ENCODE data around the gene TBC1D21. TPM values are rescaled to one million over a fixed set of nuclear protein-coding genes. Genes with fewer than 3 reads are reported as not detected.

TBC1D21 gene
- total RNA-seq, 1 donor from 2014 or later: not detected

DNA sequence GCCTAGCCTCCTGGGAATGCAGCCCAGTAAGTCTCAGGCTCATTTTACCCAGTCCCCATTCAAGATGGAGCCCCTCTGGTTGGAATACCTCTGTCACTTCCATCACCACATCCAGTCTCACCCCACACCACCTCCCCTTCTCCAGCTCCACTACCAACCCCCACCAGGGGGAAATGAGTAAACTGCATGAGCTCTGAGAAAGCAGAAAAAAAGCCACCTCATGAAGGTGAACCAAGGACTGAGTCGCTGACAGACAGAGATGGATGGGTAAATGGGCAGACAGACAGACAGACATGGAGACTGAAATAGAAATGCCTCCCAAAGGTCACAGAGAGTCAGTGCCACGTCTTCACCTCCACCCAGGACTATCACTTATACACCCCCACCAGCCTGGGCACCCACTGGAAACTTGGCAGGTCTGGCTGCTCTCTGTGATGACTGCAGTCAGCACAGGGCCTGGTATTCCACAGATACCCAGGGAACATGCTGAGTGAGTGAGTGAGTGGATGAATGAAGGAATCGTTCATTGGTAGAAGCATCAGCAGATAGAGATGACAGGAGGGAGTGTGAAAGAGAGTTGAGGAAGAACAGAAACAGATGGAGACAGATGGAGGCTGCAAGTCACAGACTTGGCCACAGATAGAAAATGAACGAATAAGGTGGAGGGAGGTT is 48.0 kb downstream of the TBC1D21 start:
- no peak for DNase-seq (ENCODE audit: low spot score)
- H3K4me3 Mint-ChIP-seq (ENCODE audit: unreplicated experiment): peak overlapping the region; percentile 70
- no peak overlapping the region for H3K27ac Mint-ChIP-seq (ENCODE audit: unreplicated experiment)
- H3K36me3 Mint-ChIP-seq (ENCODE audit: low read depth, unreplicated experiment): peaks cover 29% of the 10 kb centered on the region
- TF ChIP-seq, protein P1, sequence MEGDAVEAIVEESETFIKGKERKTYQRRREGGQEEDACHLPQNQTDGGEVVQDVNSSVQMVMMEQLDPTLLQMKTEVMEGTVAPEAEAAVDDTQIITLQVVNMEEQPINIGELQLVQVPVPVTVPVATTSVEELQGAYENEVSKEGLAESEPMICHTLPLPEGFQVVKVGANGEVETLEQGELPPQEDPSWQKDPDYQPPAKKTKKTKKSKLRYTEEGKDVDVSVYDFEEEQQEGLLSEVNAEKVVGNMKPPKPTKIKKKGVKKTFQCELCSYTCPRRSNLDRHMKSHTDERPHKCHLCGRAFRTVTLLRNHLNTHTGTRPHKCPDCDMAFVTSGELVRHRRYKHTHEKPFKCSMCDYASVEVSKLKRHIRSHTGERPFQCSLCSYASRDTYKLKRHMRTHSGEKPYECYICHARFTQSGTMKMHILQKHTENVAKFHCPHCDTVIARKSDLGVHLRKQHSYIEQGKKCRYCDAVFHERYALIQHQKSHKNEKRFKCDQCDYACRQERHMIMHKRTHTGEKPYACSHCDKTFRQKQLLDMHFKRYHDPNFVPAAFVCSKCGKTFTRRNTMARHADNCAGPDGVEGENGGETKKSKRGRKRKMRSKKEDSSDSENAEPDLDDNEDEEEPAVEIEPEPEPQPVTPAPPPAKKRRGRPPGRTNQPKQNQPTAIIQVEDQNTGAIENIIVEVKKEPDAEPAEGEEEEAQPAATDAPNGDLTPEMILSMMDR (IDR thresholded peaks at IDR 0.05; ENCODE audit: unreplicated experiment): no peak
- H3K9me3 Mint-ChIP-seq (ENCODE audit: unreplicated experiment): no peaks in the 10 kb centered on the region
- peaks cover 62% of the 10 kb centered on the region for H3K4me1 Mint-ChIP-seq (ENCODE audit: unreplicated experiment)
- H3K27me3 Mint-ChIP-seq (ENCODE audit: unreplicated experiment): peaks cover 4% of the 10 kb centered on the region

DNA sequence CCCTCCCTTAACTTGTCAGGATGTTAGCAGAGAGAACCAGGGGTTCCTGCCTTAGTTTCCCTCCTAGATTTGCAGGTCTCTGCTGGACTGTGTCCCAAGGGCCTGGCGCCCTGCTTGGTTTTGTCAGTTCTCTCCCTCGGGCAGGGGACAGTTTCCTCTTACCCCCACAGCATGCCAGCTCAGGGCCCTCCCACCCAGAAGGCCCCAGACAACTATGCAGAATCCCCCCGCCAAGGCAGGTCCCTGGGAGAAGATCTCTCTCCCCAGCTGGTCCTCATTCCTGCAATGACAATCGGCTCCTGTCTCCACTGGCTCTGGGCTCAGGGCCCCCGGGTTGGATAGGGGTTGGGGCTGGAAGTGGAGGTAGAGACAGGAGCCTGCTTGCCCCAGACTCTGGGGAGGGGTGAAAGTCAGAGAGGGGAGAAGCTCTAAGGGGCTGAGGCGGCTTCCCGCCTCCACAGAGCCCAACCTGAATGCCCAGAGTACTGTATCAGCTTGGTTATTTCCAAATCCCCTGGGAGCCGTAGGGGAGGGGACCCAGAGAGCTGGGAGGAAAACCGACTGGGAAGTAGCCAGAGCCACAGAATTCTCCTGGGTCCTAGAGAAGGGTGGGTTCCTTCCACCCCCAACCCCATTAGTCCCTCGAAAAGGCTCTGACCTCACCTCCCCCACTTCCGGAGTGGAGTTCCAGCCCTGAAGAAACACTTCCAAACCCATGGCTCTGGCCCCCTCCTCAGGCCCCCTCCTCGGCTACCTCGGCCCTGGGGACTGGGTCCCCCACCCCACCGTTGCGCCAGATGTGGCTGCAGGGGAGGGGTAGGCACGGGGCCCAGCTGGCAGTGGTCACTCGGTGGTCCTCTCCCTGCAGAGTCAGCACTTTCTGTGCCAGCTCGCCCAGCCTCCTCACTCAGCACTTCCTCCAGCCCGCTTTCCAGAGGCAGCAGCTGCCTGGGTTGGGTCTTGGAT is 49.1 kb downstream of the TBC1D21 start:
- H3K27me3 Mint-ChIP-seq (ENCODE audit: unreplicated experiment): peaks cover 4% of the 10 kb centered on the region
- peak overlapping the region; percentile 31 for H3K4me3 Mint-ChIP-seq (ENCODE audit: unreplicated experiment)
- H3K9me3 Mint-ChIP-seq (ENCODE audit: unreplicated experiment): no peaks in the 10 kb centered on the region
- TF ChIP-seq, protein P1 (IDR thresholded peaks at IDR 0.05; ENCODE audit: unreplicated experiment): no peak
- peak overlapping the region; percentile 75 for H3K27ac Mint-ChIP-seq (ENCODE audit: unreplicated experiment)
- peaks cover 23% of the 10 kb centered on the region for H3K36me3 Mint-ChIP-seq (ENCODE audit: low read depth, unreplicated experiment)
- no peak for DNase-seq (ENCODE audit: low spot score)
- H3K4me1 Mint-ChIP-seq (ENCODE audit: unreplicated experiment): peaks cover 62% of the 10 kb centered on the region

DNA sequence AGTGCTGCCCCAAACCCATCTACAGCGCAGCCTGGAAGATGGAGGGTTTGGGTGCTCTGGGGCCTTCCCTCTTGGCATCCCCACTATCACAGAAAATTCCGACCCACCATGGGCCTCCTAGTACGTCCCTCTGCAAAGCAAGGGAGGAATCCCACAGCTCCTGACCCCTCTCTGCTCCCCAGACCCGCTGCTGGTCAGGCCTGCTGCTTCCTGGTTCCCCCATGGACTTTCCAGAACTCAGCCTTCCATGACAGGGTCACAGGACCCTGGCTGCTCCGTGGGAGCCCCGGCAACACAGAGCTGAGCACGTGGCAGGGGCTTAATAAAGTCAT is 49.8 kb downstream of the TBC1D21 start:
- peaks cover 4% of the 10 kb centered on the region for H3K27me3 Mint-ChIP-seq (ENCODE audit: unreplicated experiment)
- peak overlapping the region; percentile 75 for H3K27ac Mint-ChIP-seq (ENCODE audit: unreplicated experiment)
- peaks cover 62% of the 10 kb centered on the region for H3K4me1 Mint-ChIP-seq (ENCODE audit: unreplicated experiment)
- peaks cover 17% of the 10 kb centered on the region for H3K36me3 Mint-ChIP-seq (ENCODE audit: low read depth, unreplicated experiment)
- TF ChIP-seq, protein P1 (IDR thresholded peaks at IDR 0.05; ENCODE audit: unreplicated experiment): no peak
- DNase-seq (ENCODE audit: low spot score): no peak
- H3K4me3 Mint-ChIP-seq (ENCODE audit: unreplicated experiment): peak overlapping the region; percentile 73
- no peaks in the 10 kb centered on the region for H3K9me3 Mint-ChIP-seq (ENCODE audit: unreplicated experiment)

DNA sequence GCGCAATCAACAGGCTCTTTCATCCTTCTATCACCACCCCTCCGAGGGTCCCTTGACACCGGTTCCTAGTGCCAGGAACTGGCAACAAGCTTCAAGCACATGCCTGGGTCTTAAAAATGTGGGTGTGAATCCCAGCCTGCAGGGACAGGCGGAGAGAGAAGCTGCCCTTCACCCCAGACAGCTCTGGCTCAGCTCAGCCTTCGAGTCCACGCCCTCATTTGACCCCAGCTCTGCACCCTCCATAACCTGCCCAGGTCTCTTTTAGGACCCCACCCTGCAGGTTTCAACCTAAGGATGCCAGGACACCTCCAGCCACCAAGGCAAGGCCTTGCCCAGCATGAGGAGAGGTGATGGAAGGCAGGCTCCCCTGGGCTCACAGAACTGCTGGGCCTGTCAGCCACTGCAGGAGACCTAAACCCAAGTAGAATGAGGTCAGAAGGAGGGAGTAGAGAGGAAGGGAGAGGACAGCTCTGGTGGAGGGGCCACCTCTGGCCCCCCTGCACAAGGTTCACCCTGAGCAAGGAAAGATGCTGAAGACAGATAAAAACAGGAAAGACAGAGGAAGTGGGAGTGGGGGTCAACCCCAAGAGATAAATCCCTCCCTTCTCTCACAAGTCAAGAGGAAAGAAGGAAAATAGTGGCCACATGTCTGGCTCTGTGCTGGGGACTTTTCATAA is 50.3 kb downstream of the TBC1D21 start:
- Mint-ChIP-seq H3K27me3 (ENCODE audit: unreplicated experiment) (peaks cover 4% of the 10 kb centered on the region), H3K36me3 (ENCODE audit: low read depth, unreplicated experiment) (peaks cover 12% of the 10 kb centered on the region), H3K4me1 (ENCODE audit: unreplicated experiment) (peaks cover 65% of the 10 kb centered on the region), H3K9me3 (ENCODE audit: unreplicated experiment) (no peaks in the 10 kb centered on the region), H3K4me3 (ENCODE audit: unreplicated experiment) (peak overlapping the region; percentile 73), H3K27ac (ENCODE audit: unreplicated experiment) (peak overlapping the region; percentile 75)
- DNase-seq (ENCODE audit: low spot score): no peak
- TF ChIP-seq, protein P1 (IDR thresholded peaks at IDR 0.05; ENCODE audit: unreplicated experiment): no peak

Data from endothelial cell (in vitro differentiated cells).